ENCODE data around the gene APOD. TPM values are rescaled to one million over a fixed set of nuclear protein-coding genes. Genes with fewer than 3 reads are reported as not detected.
A peak's percentile ranks its signal among the peaks of the same experiment; 100 is the strongest.
"Not testable (repeated sequence)": the region's sequence is repeated elsewhere in the genome, so short reads cannot be mapped to it uniquely, and the experiment has no call there.

Gene APOD
- total and polyA plus RNA-seq, 9 of the 15 experiments (the other 6 are each of a cell fraction or from before 2014, with no cell fraction given), result 0.18 to 0.50 (median 0.35) TPM; not detected in 1

GRCh38 chr3:195609229-195609628, 25.5 kb upstream of the APOD start (continued):
- no peak for TF ChIP-seq ATF3 (IDR thresholded peaks at IDR 0.05)
- TF ChIP-seq ATF3 (CRISPR knock-in tag; conservative IDR thresholded peaks at IDR 0.05), result no peak
- no peak for TF ChIP-seq NR4A1 (CRISPR knock-in tag; IDR thresholded peaks at IDR 0.05)
- no peak for TF ChIP-seq NR4A1 (tag; IDR thresholded peaks at IDR 0.05)

- H3K79me2 ChIP-seq (ENCODE audit: control insufficient read depth, insufficient read depth, low read length); intact Hi-C loops (cut with micrococcal nuclease); in situ Hi-C loops (cut with MboI); H3K9me3 ChIP-seq (replicated peaks; ENCODE audit: control insufficient read depth, insufficient read depth, low read depth, low read length); H3K36me3 ChIP-seq (ENCODE audit: control insufficient read depth, insufficient read depth, low read length); H4K20me1 ChIP-seq (replicated peaks; ENCODE audit: control insufficient read depth, insufficient read depth, low read length); H3K4me2 ChIP-seq (ENCODE audit: insufficient read depth, low read length); CTCF ChIA-PET (ENCODE audit: low intra/inter-chr PET ratio); H3K4me1 ChIP-seq (replicated peaks in 1 of 2; ENCODE audit: control insufficient read depth in 2 of 2, insufficient read depth in 2 of 2, low read length in 2 of 2); DNase-seq (ENCODE audit: extremely low read depth in 1 of 4, low spot score in 3 of 4); H2AFZ ChIP-seq (ENCODE audit: low read depth, low read length); H3K9ac ChIP-seq (ENCODE audit: insufficient read depth in 1 of 2, low read depth in 2 of 2, low read length in 2 of 2); H3K4me3 ChIP-seq; H3K9me1 ChIP-seq (ENCODE audit: control insufficient read depth, insufficient read depth, low read length); BruUV-seq (replicated peaks); H3K27ac ChIP-seq (ENCODE audit: extremely low read depth, low read depth, low read length); FAIRE-seq; ATAC-seq: not testable (repeated sequence)
- peaks cover 3 to 12% of the 10 kb centered on the region in 2 experiments for H3K27me3 ChIP-seq (ENCODE audit: control insufficient read depth in 2 of 2, insufficient read depth in 2 of 2, low read length in 2 of 2)
- 4% methylated on average over 2 of the region's 2 CpGs for WGBS (ENCODE audit: insufficient coverage, low coverage, missing lambda C conversion rate)
- POLR2A ChIA-PET, result interaction anchor here (0.6 kb wide), 1 partner anchor 332 kb away, joined by 4 read pairs; no protein-coding TSS in a partner anchor
- peak; percentile 96 for TF ChIP-seq ZNF766 (CRISPR knock-in tag; conservative IDR thresholded peaks at IDR 0.05)
- TF ChIP-seq SRF (CRISPR knock-in tag; IDR thresholded peaks at IDR 0.05), result peak in 1 of 2 experiments; percentile 77; a peak in 1 of 4 replicates
- TF ChIP-seq STAT5A (IDR thresholded peaks at IDR 0.05; ENCODE audit: borderline replicate concordance, low read length), result peak; percentile 48; the same call in 1 of the 2 replicates
- peak; percentile 47; the same call in 1 of the 2 replicates for TF ChIP-seq SOX6 (IDR thresholded peaks at IDR 0.05)
- TF ChIP-seq ESRRA (IDR thresholded peaks at IDR 0.05; ENCODE audit: borderline replicate concordance, low read depth), result peak; percentile 57; the same call in 1 of the 2 replicates
Measured at GRCh38 chr3:195601785-195602184, 18.0 kb upstream of the APOD start.
